Measurements from ENCODE around the gene MELTF. TPM values are rescaled to one million over a fixed set of nuclear protein-coding genes. Genes with fewer than 3 reads are reported as not detected.

Gene MELTF
- total RNA-seq, 2 experiments from 2014 or later: 9.6 to 14.6 TPM

GRCh38 chr3:197017003-197017402 lies 12.6 kb downstream of the MELTF start:
- CTCF ChIA-PET (ENCODE audit: unreplicated experiment): no interaction called here

GRCh38 chr3:197015790-197016736 lies 13.6 kb downstream of the MELTF start:
- no peaks in the 10 kb centered on the region for H3K9me3 ChIP-seq (ENCODE audit: low read length)
- H3K4me3 ChIP-seq (ENCODE audit: low read depth, low read length, poor library complexity, severe bottlenecking): no peak overlapping the region
- ChIA-PET CTCF (ENCODE audit: unreplicated experiment) (interaction anchor here (1.1 kb wide), 1 partner anchor 10 kb away, joined by 3 read pairs; no protein-coding TSS in a partner anchor), POLR2A (no interaction called here)
- intact Hi-C loops (cut with micrococcal nuclease; ENCODE audit: unreplicated experiment): no loop called here
- H3K4me2 ChIP-seq (ENCODE audit: low read length): no peak overlapping the region
- H3K9me2 ChIP-seq (ENCODE audit: insufficient read depth, low read length): no peaks in the 10 kb centered on the region
- H2AFZ ChIP-seq (ENCODE audit: low read length): no peak overlapping the region
- DNase-seq (ENCODE audit: low spot score): no peak
- no TSS peak for BruUV-seq (replicated peaks)
- no peaks in the 10 kb centered on the region for H4K20me1 ChIP-seq (ENCODE audit: insufficient read depth, low read length)
- no peak overlapping the region for H3K27ac ChIP-seq (ENCODE audit: low read depth, low read length, poor library complexity, severe bottlenecking)
- no peaks in the 10 kb centered on the region for H3K36me3 ChIP-seq (ENCODE audit: insufficient read depth, low read length)
- no peaks in the 10 kb centered on the region for H3K4me1 ChIP-seq (ENCODE audit: insufficient read depth, low read length, poor library complexity, severe bottlenecking)
- TF ChIP-seq CTCF (conservative IDR thresholded peaks at IDR 0.05; ENCODE audit: low read length) (no peak), EZH2phosphoT487 (IDR thresholded peaks at IDR 0.05; ENCODE audit: borderline replicate concordance, low read depth, low read length) (no peak)
- no peaks in the 10 kb centered on the region for H3K79me2 ChIP-seq (ENCODE audit: insufficient read depth, low read depth, low read length)

More at GRCh38 chr3:197017003-197017402, 12.6 kb downstream of the MELTF start:
- H2AFZ ChIP-seq (ENCODE audit: low read length): no peak overlapping the region
- no peaks in the 10 kb centered on the region for H3K36me3 ChIP-seq (ENCODE audit: insufficient read depth, low read length)
- H3K9me3 ChIP-seq (ENCODE audit: low read length): no peaks in the 10 kb centered on the region
- H3K4me2 ChIP-seq (ENCODE audit: low read length): no peak overlapping the region
- peaks cover under 1% of the 10 kb centered on the region for H3K4me1 ChIP-seq (ENCODE audit: insufficient read depth, low read length, poor library complexity, severe bottlenecking)
- no peak overlapping the region for H3K4me3 ChIP-seq (ENCODE audit: low read depth, low read length, poor library complexity, severe bottlenecking)
- DNase-seq (ENCODE audit: low spot score): no peak
- H3K27ac ChIP-seq (ENCODE audit: low read depth, low read length, poor library complexity, severe bottlenecking): no peak overlapping the region
- no peaks in the 10 kb centered on the region for H3K9me2 ChIP-seq (ENCODE audit: insufficient read depth, low read length)
- H3K79me2 ChIP-seq (ENCODE audit: insufficient read depth, low read depth, low read length): no peaks in the 10 kb centered on the region
- intact Hi-C loops (cut with micrococcal nuclease; ENCODE audit: unreplicated experiment): no loop called here
- TF ChIP-seq CTCF (conservative IDR thresholded peaks at IDR 0.05; ENCODE audit: low read length) (no peak), EZH2phosphoT487 (IDR thresholded peaks at IDR 0.05; ENCODE audit: borderline replicate concordance, low read depth, low read length) (no peak)
- POLR2A ChIA-PET: no interaction called here
- no TSS peak for BruUV-seq (replicated peaks)
- H4K20me1 ChIP-seq (ENCODE audit: insufficient read depth, low read length): no peaks in the 10 kb centered on the region

All from OCI-LY7 (cell line).